HFFc6 (cell line): ENCODE data around the gene SMR3B. TPM values are rescaled to one million over a fixed set of nuclear protein-coding genes. Genes with fewer than 3 reads are reported as not detected.

Source experiments
- DNase-seq: peaks from one replicate; pipeline ENCODE4 v3.0.0-alpha.2; 2018
- H3K27ac Mint-ChIP-seq: 2 replicates; pipeline ENCODE4 v1.8.0; 2020; ENCODE audit warnings: mild to moderate bottlenecking, mixed read lengths
- H3K27me3 Mint-ChIP-seq: 2 replicates; pipeline ENCODE4 v1.8.0; 2021; ENCODE audit warnings: mild to moderate bottlenecking, moderate library complexity, mixed read lengths; ENCODE audit not compliant: insufficient read depth
- H3K36me3 Mint-ChIP-seq: 2 replicates; pipeline ENCODE4 v1.8.0; 2021; ENCODE audit warnings: low read depth, mixed read lengths
- H3K4me1 Mint-ChIP-seq: 2 replicates; pipeline ENCODE4 v1.8.0; 2020; ENCODE audit warnings: low read depth, mixed read lengths
- H3K4me3 Mint-ChIP-seq: 2 replicates; pipeline ENCODE4 v1.8.0; 2020; ENCODE audit warnings: mild to moderate bottlenecking, moderate library complexity, mixed read lengths
- H3K9me3 Mint-ChIP-seq: 2 replicates; pipeline ENCODE4 v1.8.0; 2020; ENCODE audit warnings: mild to moderate bottlenecking, mixed read lengths
- CTCF ChIP-seq: fragments of 200-600 bp; sonication (generic); IDR thresholded peaks from 2 replicates; pipeline ENCODE4 v1.5.0; 2021; ENCODE audit warnings: antibody characterized with exemption, mild to moderate bottlenecking
- long read RNA-seq: library from polyadenylated mRNA; unstranded; transcript quantifications from one replicate; pipeline ENCODE4 v2.0.0, GENCODE V29; 2019
- total RNA-seq, 6 experiments: library from RNA; stranded (reverse); fragmentation: NEBNext Ultra II Directional; extraction: Animal tissue kit (Norgen Biotek cat#: 25700); gene quantifications; 2 replicates in 1 of 6; 3 replicates in 5 of 6; pipeline ENCODE4 v1.2.3, GENCODE V29; 2021

SMR3B gene
- total RNA-seq: not detected
- long read RNA-seq: 0 reads

- Mint-ChIP-seq H3K36me3 (no peaks in the 10 kb centered on the region; the same call in 1 of the 2 replicates), H3K27me3 (no peaks in the 10 kb centered on the region), H3K27ac (no peak within 1 kb of the TSS), H3K4me3 (no peak within 1 kb of the TSS), H3K4me1 (no peaks in the 10 kb centered on the region), H3K9me3 (peaks cover 3% of the 10 kb centered on the region)
- TF ChIP-seq CTCF: no peak
- no peak for DNase-seq
Observed at GRCh38 chr4:70382691-70383181, at the start of gene SMR3B. Gene SMR3B (plus strand): TSS chr4:70383131. CDS start chr4:70384511, 1,380 bp downstream.

- H3K4me3 Mint-ChIP-seq: no peak within 1 kb of the TSS
- no peak for TF ChIP-seq CTCF
Observed at GRCh38 chr4:70334681-70335080, 48.2 kb upstream of the SMR3B start, which contains the start of gene CABS1. Gene CABS1 (plus strand): TSS chr4:70334981. CDS start chr4:70335040, 59 bp downstream.

GRCh38 chr4:70336043-70336442 is 46.9 kb upstream of the SMR3B start:
- TF ChIP-seq CTCF: no peak
- H3K4me1 Mint-ChIP-seq: no peaks in the 10 kb centered on the region
- H3K36me3 Mint-ChIP-seq: no peaks in the 10 kb centered on the region
- H3K4me3 Mint-ChIP-seq: no peak overlapping the region
- H3K27ac Mint-ChIP-seq: no peak overlapping the region
- no peaks in the 10 kb centered on the region for H3K27me3 Mint-ChIP-seq
- peaks cover 9% of the 10 kb centered on the region for H3K9me3 Mint-ChIP-seq
- DNase-seq: no peak

More at GRCh38 chr4:70334681-70335080, 48.2 kb upstream of the SMR3B start, which contains the start of gene CABS1:
- H3K27ac Mint-ChIP-seq: no peak within 1 kb of the TSS
- H3K4me1 Mint-ChIP-seq: no peaks in the 10 kb centered on the region
- no peaks in the 10 kb centered on the region; the same call in 1 of the 2 replicates for H3K9me3 Mint-ChIP-seq
- DNase-seq: no peak
- no peaks in the 10 kb centered on the region for H3K27me3 Mint-ChIP-seq
- H3K36me3 Mint-ChIP-seq: no peaks in the 10 kb centered on the region

- TF ChIP-seq CTCF: no peak
- Mint-ChIP-seq H3K27me3 (no peaks in the 10 kb centered on the region), H3K4me1 (no peaks in the 10 kb centered on the region), H3K4me3 (no peak overlapping the region), H3K36me3 (no peaks in the 10 kb centered on the region), H3K27ac (no peak overlapping the region), H3K9me3 (peaks cover 18% of the 10 kb centered on the region)
- DNase-seq: no peak
Observed at GRCh38 chr4:70337886-70338420, 45.0 kb upstream of the SMR3B start.

- Mint-ChIP-seq H3K9me3 (peaks cover 34% of the 10 kb centered on the region), H3K4me1 (no peaks in the 10 kb centered on the region), H3K4me3 (no peak overlapping the region), H3K27me3 (no peaks in the 10 kb centered on the region), H3K27ac (no peak overlapping the region), H3K36me3 (no peaks in the 10 kb centered on the region)
- no peak for TF ChIP-seq CTCF
- DNase-seq: no peak
Observed at GRCh38 chr4:70356185-70356584, 26.7 kb upstream of the SMR3B start.
